GM12801 (cell line): Measurements from ENCODE around the gene AP3S2.

ENCODE experiments used
- TF ChIP-seq, protein P1 (sequence below): IDR thresholded peaks from one replicate; pipeline ENCODE4 v1.5.1; 2011; ENCODE audit warnings: control low read depth; ENCODE audit not compliant: insufficient read length; ENCODE audit errors: extremely low read depth

AP3S2 gene

DNA sequence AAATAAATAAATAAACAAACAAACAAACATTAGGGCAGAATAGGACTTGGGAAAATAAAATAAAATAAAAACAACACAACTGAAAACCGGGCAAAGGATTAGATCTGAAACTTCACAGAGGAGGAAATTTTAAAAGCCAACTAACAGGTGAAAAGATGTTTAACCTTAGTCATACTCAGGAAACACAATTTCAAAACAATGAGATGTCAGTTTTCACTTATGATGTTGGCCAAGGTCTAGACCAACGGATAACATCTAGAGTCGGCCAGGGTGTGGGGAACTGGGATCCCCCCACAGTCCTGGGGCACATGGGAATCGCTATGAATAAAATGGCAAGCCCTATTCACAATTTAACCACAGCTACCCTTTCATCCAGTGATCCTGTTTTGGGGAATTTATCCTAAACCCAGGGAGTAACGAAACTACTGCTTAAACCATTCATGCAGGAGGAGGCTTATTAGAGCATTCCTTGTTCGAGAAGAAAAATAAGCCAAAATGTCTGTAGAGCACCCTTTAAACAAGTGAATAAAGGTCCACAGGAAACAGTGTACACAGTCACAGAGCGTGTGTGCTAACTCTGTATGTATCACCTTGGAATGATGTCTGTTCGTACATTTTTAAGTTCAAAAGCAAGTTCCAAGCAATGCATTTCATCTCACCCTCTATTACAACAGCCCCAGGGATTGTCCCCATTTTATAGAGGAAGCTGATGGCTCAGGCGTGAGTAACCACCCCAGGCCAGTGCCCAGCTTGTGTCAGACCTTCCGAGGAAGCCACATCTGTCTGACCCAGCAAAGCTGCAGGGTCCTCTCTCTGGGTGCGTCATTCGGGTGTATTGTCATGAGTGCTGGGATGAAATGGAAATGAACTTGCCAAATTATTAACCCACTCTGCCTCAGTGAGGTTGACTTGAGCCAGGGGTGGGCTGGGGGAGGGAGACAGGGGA, 72.9 kb downstream of the AP3S2 start:
- TF ChIP-seq, protein P1, sequence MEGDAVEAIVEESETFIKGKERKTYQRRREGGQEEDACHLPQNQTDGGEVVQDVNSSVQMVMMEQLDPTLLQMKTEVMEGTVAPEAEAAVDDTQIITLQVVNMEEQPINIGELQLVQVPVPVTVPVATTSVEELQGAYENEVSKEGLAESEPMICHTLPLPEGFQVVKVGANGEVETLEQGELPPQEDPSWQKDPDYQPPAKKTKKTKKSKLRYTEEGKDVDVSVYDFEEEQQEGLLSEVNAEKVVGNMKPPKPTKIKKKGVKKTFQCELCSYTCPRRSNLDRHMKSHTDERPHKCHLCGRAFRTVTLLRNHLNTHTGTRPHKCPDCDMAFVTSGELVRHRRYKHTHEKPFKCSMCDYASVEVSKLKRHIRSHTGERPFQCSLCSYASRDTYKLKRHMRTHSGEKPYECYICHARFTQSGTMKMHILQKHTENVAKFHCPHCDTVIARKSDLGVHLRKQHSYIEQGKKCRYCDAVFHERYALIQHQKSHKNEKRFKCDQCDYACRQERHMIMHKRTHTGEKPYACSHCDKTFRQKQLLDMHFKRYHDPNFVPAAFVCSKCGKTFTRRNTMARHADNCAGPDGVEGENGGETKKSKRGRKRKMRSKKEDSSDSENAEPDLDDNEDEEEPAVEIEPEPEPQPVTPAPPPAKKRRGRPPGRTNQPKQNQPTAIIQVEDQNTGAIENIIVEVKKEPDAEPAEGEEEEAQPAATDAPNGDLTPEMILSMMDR: no peak

DNA sequence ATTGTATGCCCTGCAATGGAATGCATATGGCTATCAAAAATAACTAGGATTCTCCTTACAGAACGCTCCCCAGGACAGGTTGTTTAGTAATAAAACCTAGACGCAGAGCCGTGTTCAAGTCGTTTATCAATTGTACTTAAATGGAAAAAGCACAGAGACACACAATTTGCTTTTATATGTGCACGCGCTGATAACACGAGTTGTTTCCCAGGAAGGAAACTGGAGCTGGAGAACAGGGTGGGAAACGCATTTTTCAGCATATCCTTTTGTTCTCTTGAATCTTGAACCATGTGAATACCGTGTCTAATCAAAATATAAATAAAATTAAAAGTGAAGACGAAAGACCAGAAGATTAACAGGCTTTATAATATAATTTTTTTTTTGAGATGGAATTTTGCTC, 75.5 kb downstream of the AP3S2 start:
- TF ChIP-seq, protein P1: no peak

DNA sequence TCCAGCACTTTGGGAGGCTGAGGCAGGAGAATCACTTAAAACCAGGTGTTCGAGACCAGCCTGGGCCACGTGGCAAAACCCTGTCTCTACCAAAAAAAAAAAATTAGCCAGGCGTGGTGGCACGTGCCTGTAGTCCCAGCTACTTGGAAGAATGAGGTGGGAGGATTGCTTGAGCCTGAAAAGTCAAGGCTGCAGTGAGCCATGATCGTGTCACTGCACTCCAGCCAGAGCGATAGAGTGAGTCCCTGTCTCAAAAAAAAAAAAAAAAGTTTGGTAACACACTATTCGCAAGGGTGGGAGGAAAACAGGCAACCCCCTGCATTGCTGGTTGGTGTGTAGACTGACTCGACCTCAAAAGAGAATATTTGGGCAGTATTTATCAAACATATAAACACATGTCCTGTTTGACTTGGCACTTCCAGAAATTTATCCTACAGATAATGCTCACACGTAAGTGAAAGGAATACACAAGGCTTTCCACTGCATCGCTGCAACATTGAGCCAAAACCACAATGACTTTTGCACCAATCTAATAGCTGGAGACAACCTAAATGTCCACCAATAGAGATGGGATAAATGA, 76.0 kb downstream of the AP3S2 start:
- TF ChIP-seq, protein P1: no peak

DNA sequence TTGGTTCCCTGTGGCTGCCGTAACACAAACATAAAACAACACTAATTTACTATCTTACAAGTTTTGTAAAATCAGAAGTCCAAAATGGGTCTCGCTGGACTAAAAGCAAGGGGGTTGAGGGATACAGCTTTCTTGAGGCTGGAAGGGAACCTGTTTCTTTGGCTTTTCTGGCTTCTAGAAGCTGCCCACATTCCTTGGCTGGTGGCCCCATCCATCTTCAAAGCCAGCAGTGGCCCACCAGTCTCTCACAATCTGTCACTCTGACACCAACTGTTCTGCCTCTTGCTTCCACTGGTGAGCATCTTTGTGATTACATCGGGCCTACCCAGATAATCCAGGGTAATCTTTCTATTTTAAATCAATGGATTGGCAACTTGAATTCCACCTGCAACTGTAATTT, 78.0 kb downstream of the AP3S2 start:
- TF ChIP-seq, protein P1: no peak

DNA sequence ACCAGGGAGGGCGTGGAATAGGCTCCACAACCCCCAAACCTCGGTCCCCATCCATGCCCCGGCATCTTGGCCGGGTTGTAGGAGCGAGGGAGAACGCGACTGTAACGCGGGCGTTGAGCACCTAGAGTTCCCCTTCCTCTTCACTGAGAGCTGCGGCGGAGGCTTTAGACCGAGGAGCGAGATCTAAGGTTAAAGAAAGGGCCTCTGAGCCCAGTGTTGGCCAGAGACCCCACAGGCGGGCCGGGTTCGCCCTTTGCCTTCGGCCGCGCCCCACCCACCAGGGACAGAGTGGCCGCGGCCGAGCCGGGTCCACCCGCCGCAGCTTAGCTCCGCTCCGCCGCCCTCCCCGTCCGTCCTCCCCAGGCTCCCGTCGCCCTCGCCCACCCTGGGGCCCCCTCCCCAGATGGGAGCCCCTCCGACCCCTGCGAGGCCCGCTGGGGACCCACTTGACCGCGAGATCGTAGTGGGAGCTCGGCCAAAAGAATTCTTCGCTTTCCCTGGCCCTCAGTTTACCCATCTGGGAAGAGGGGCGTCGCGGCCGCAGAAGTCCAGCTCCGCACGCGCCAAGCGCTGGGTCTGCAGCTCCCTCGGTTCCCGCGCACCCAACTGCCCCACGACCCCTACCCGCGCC, 79.6 kb downstream of the AP3S2 start:
- TF ChIP-seq, protein P1: no peak

DNA sequence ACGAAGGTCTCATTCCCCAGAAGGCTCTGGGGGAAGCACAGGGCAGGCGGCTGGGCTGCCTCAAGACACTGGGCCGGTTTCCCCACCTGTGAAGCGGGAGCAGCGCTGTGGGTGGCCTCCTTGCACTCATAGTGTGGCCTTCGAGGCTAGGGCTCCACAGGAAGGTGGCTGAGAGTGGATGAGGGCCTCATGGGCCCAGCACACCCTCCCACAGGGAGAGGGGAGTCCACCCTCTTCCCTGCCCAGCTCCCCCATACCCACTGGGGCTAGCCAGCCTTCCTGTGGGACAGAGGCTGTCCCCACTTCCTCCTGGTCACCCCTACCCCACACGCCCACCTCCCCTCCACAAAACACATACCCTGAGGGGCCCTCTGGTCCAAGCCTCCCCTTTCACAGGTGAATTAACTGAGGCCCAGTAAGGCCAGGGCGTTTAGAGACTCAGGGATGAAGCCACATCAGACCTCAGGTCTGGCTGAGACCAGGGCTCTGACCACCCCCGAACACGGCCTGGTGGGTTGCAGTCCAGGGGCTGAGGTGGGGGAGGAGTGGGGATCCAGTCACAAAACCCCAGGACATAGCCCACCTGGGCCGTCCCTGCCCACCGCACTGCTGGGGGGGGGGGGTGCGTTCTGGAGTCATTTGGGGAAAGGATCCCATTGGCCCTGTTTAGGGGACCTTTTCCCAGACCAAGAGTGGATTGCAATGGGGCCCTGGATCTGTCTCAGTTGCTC, 80.2 kb downstream of the AP3S2 start:
- TF ChIP-seq, protein P1: no peak

DNA sequence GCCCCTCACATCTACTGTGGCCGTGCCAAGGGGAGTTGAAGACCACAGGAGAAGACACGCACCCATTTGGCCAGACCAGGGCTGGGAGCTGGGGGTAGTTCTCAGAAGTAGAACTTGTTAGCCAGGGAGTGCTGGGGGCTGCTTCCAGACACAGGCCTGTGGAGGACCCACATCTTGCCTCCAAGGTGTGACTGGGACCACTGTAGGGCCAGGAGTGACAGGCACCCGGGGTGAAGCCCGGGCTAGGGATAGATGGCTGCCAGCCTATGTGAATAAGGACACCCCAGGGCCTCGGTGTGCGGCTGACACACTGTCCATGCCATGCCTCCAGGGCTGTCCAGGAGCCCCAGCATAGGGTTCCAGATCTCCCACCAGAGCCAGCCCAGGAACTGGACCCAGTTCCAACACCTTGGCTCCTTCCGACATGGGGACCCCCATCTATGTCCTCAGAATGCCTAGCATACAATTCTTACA, 80.9 kb downstream of the AP3S2 start:
- TF ChIP-seq, protein P1: no peak
